Lower leg skin (tissue), 4 donors: ENCODE measurements around the gene CYP26B1. TPM values are rescaled to one million over a fixed set of nuclear protein-coding genes. Genes with fewer than 3 reads are reported as not detected.

ENCODE experiments used
- DNase-seq, 2 donors: peaks; one replicate each; pipeline ENCODE4 v3.0.0-alpha.2; 2019; ENCODE audit warnings: low spot score in 2 of 2
- H3K4me3 ChIP-seq: fragments of 200-600 bp; sonication (generic); 2 replicates; pipeline ENCODE4 v1.5.1; 2017; ENCODE audit warnings: mild to moderate bottlenecking, low read depth; ENCODE audit not compliant: poor library complexity, severe bottlenecking
- POLR2A ChIP-seq, 2 donors: fragments of 450-650 bp; IDR thresholded peaks; one replicate each; pipeline ENCODE4 v1.6.1; 2016 to 2017; ENCODE audit warnings: antibody characterized with exemption in 2 of 2, mild to moderate bottlenecking in 1 of 2, moderate library complexity in 1 of 2
- WGBS, 2 donors: methylation state at CpG; one replicate each; pipeline ENCODE4 v1.1.5; 2018; 5-methylcytosine and 5-hydroxymethylcytosine counted together
- intact Hi-C: fragments of 100-400 bp; cut with DNase I; formaldehyde crosslinking; loops from one replicate; pipeline ENCODE4 v1.15.0; 2023; ENCODE audit warnings: low total_unique reads
- total RNA-seq, 4 donors: library from RNA; depleted of rRNA; stranded (reverse); fragments of >200 nt; gene quantifications; one replicate each; pipeline ENCODE4 v1.1.0, GENCODE V29; 2016
- TF ChIP-seq, protein P1 (sequence below), 3 donors: fragments of 450-650 bp; IDR thresholded peaks; one replicate each; pipeline ENCODE4 v1.5.1; 2016; ENCODE audit warnings: antibody characterized with exemption in 3 of 3, mild to moderate bottlenecking in 3 of 3, moderate library complexity in 2 of 3

CYP26B1 gene
- total RNA-seq, 4 donors from 2014 or later = 51.6 to 93.0 (median 73.6) TPM

GRCh38 chr2:72085513-72085912 is 62.1 kb downstream of the CYP26B1 start:
- TF ChIP-seq POLR2A (IDR thresholded peaks at IDR 0.05) = no peak
- TF ChIP-seq, protein P1, sequence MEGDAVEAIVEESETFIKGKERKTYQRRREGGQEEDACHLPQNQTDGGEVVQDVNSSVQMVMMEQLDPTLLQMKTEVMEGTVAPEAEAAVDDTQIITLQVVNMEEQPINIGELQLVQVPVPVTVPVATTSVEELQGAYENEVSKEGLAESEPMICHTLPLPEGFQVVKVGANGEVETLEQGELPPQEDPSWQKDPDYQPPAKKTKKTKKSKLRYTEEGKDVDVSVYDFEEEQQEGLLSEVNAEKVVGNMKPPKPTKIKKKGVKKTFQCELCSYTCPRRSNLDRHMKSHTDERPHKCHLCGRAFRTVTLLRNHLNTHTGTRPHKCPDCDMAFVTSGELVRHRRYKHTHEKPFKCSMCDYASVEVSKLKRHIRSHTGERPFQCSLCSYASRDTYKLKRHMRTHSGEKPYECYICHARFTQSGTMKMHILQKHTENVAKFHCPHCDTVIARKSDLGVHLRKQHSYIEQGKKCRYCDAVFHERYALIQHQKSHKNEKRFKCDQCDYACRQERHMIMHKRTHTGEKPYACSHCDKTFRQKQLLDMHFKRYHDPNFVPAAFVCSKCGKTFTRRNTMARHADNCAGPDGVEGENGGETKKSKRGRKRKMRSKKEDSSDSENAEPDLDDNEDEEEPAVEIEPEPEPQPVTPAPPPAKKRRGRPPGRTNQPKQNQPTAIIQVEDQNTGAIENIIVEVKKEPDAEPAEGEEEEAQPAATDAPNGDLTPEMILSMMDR (IDR thresholded peaks at IDR 0.05) = no peak
- H3K4me3 ChIP-seq = no peak overlapping the region
- WGBS, 2 donors = 91 to 94% methylated on average over 2 of the region's 2 CpGs
- peak in 1 of 2 donors; percentile 59 for DNase-seq
- intact Hi-C loops = no loop called here

DNA sequence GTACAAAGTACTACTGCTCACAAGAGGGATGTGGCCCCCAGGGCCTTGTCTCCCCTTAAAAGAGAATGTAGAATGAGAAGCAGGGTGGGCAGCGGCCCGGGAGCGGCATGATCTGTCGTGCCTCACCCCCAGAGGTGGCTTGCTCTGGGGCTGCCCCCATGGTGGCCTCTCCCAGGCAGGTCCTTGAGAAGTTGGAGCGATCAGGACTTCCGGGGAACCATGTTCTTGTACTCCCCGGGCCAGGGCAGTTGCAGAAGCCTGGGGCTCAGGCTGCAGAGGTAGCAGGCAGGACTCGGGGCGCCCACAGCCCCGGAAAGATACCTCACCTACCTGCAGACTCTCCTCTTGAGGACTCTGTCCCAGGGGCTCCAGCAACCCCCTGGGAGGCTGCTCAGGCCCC is 62.6 kb downstream of the CYP26B1 start:
- 92 to 96% methylated on average over 7 to 10 of the region's 10 CpGs for WGBS, 2 donors

GRCh38 chr2:72084584-72084976 is 63.1 kb downstream of the CYP26B1 start:
- H3K4me3 ChIP-seq = no peak overlapping the region
- WGBS, 2 donors = 79 to 88% methylated on average over 6 of the region's 6 CpGs
- no peak for DNase-seq
- TF ChIP-seq, protein P1 (IDR thresholded peaks at IDR 0.05) = no peak
- TF ChIP-seq POLR2A (IDR thresholded peaks at IDR 0.05) = no peak
- intact Hi-C loops = no loop called here

More for the DNA sequence above, 62.6 kb downstream of the CYP26B1 start:
- no peak overlapping the region for H3K4me3 ChIP-seq
- peak in 1 of 2 donors; percentile 58 for DNase-seq
- intact Hi-C loops = no loop called here
- TF ChIP-seq POLR2A (IDR thresholded peaks at IDR 0.05) = no peak
- TF ChIP-seq, protein P1 (IDR thresholded peaks at IDR 0.05) = no peak

- intact Hi-C loops = no loop called here
- no peak for TF ChIP-seq POLR2A (IDR thresholded peaks at IDR 0.05)
- TF ChIP-seq, protein P1 (IDR thresholded peaks at IDR 0.05) = no peak
- WGBS, 2 donors = 73 to 77% methylated on average over 24 of the region's 24 CpGs
- peak in 1 of 2 donors; percentile 65 for DNase-seq
- H3K4me3 ChIP-seq = no peak overlapping the region
Measured at GRCh38 chr2:72083751-72084583, 63.7 kb downstream of the CYP26B1 start.

- intact Hi-C loops = no loop called here
- 82 to 83% methylated on average over 17 of the region's 17 CpGs for WGBS, 2 donors
Measured at GRCh38 chr2:72082887-72083286, 64.8 kb downstream of the CYP26B1 start.

More at GRCh38 chr2:72082887-72083286, 64.8 kb downstream of the CYP26B1 start:
- no peak overlapping the region for H3K4me3 ChIP-seq
- peak in 1 of 2 donors; percentile 65 for DNase-seq
- TF ChIP-seq POLR2A (IDR thresholded peaks at IDR 0.05) = no peak
- TF ChIP-seq, protein P1 (IDR thresholded peaks at IDR 0.05) = no peak
